Subcutaneous abdominal adipose tissue (tissue), 5 donors: ENCODE results near the gene GRB10.

Source experiments
- H3K27ac ChIP-seq: one replicate; pipeline ENCODE4 v1.7.0; 2013; ENCODE audit warnings: low read depth, mild to moderate bottlenecking, inconsistent platforms, low read length, moderate library complexity
- H3K27me3 ChIP-seq, 5 donors: one replicate each; pipeline ENCODE4 v1.7.0; 2013; ENCODE audit warnings: low read length in 5 of 5, inconsistent platforms in 1 of 5; ENCODE audit not compliant: control insufficient read depth in 5 of 5, insufficient read depth in 4 of 5
- H3K36me3 ChIP-seq, 5 donors: one replicate each; pipeline ENCODE4 v1.7.0; 2013; ENCODE audit warnings: low read length in 5 of 5; ENCODE audit not compliant: control insufficient read depth in 5 of 5, insufficient read depth in 5 of 5
- H3K4me1 ChIP-seq, 5 donors: one replicate each; pipeline ENCODE4 v1.7.0; 2013; ENCODE audit warnings: low read length in 5 of 5, mild to moderate bottlenecking in 3 of 5, moderate library complexity in 1 of 5; ENCODE audit not compliant: control insufficient read depth in 5 of 5, insufficient read depth in 5 of 5
- H3K4me3 ChIP-seq, 5 donors: one replicate each; pipeline ENCODE4 v1.7.0; 2013; ENCODE audit warnings: low read length in 5 of 5, low read depth in 1 of 5
- H3K9ac ChIP-seq, 5 donors: one replicate each; pipeline ENCODE4 v1.7.0; 2013; ENCODE audit warnings: low read length in 5 of 5, mild to moderate bottlenecking in 4 of 5, moderate library complexity in 3 of 5
- H3K9me3 ChIP-seq, 5 donors: one replicate each; pipeline ENCODE4 v1.7.0; 2013; ENCODE audit warnings: low read length in 5 of 5; ENCODE audit not compliant: control insufficient read depth in 5 of 5
- donor health status: healthy.
- donor health status: healthy.
- donor health status: healthy.
- donor health status: healthy.
- donor health status: healthy.

Gene GRB10

GRCh38 chr7:50718311-50718710 is 64.4 kb downstream of the GRB10 start:
- H3K36me3 ChIP-seq: no peaks in the 10 kb centered on the region
- H3K9ac ChIP-seq: no peak overlapping the region
- H3K27me3 ChIP-seq: no peaks in the 10 kb centered on the region
- H3K4me3 ChIP-seq: no peak overlapping the region
- H3K9me3 ChIP-seq: no peaks in the 10 kb centered on the region
- no peak overlapping the region for H3K27ac ChIP-seq
- peaks cover 0 to 26% (median 7%) of the 10 kb centered on the region in 5 donors for H3K4me1 ChIP-seq

GRCh38 chr7:50717181-50717580 is 65.5 kb downstream of the GRB10 start:
- Histone ChIP-seq H3K36me3 (no peaks in the 10 kb centered on the region), H3K9ac (no peak overlapping the region), H3K4me3 (no peak overlapping the region), H3K4me1 (peaks cover 2 to 29% (median 15%) of the 10 kb centered on the region in 5 donors), H3K27me3 (no peaks in the 10 kb centered on the region), H3K27ac (no peak overlapping the region), H3K9me3 (no peaks in the 10 kb centered on the region)

GRCh38 chr7:50714857-50715256 is 67.8 kb downstream of the GRB10 start:
- H3K4me3 ChIP-seq: no peak overlapping the region
- no peaks in the 10 kb centered on the region for H3K36me3 ChIP-seq
- no peaks in the 10 kb centered on the region for H3K27me3 ChIP-seq
- no peak overlapping the region for H3K27ac ChIP-seq
- H3K4me1 ChIP-seq: peaks cover 4 to 20% (median 16%) of the 10 kb centered on the region in 5 donors
- H3K9ac ChIP-seq: no peak overlapping the region
- no peaks in the 10 kb centered on the region for H3K9me3 ChIP-seq

DNA sequence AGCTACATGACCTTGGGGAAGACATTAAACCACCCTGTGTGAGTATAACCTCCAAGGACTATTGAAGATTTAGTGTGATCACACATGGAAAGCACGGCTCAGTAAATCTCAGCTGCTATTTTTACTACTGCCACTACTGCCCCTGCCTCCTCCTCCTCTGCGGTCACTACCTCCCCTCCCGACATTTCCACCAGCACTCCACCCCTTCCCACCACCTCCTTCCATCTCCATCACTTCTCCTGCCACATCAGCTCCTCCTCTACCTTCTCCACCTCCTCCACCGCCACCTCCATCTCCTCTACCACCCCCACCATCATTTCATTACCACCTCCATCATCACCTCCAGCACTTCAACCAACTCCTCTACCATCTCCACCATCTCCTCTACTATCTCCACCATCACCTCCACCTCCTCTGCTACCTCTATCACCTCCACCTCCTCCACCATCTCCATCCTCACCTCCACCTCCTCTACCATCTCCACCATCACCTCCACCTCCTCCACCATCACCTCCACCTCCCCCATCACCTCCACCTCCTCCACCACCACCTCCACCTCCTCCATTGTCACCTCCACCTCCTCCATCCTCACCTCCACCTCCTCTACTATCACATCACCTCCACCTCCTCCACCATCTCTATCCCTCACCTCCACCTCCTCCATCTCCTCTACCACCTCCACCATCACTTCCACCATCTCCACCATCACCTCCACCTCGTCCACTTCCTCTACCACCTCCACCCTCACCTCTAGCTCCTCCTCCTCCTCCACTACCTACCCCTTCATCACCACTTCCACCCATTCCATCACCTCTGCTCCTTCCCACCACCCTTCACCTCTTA is 69.4 kb downstream of the GRB10 start:
- no peak overlapping the region for H3K9ac ChIP-seq
- H3K9me3 ChIP-seq: no peaks in the 10 kb centered on the region
- H3K27me3 ChIP-seq: no peaks in the 10 kb centered on the region
- no peak overlapping the region for H3K27ac ChIP-seq
- no peaks in the 10 kb centered on the region for H3K36me3 ChIP-seq
- peaks cover 4 to 24% (median 13%) of the 10 kb centered on the region in 5 donors for H3K4me1 ChIP-seq
- no peak overlapping the region for H3K4me3 ChIP-seq

DNA sequence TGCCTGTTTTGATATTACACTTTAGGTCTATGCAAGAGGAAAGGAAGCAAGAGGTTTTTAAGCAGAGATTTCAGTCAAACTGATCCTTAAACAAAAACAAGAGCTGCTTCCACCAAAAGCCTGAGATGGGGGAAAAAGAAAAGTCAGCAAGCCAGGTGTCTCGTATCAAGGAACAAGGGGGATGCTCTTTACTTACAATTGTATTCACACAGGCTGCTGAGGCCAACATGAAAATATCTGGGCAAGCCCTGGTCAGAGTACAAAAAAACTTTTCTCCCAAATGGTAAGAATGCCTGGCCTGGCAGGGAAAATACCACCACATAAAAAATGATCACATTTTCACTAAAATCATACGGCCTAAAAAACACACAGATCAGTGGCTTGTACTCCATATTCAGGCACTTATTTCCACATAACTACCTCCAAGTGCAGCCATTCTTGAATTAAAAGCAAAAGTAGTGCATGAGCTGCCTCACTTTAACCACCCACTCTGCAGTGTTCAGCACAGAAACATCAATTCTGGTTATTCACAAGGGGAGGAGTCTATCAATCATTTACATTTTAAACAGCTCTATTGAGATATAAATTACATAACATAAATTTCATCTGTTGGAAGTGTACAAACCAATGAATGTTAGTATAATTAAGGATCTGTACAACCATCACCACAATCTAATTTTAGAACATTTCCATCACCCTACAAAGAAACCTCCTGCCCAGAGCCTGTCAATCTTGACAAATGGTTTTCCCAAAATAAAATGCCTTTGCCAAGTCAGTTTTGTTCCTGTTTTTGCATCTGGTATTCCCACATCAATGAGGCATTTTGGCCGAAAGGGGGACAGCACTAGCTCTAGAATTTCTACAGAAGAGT is 70.2 kb downstream of the GRB10 start:
- H3K36me3 ChIP-seq: no peaks in the 10 kb centered on the region
- no peaks in the 10 kb centered on the region for H3K27me3 ChIP-seq
- H3K27ac ChIP-seq: no peak overlapping the region
- H3K4me3 ChIP-seq: no peak overlapping the region
- H3K4me1 ChIP-seq: peaks cover 4 to 16% (median 10%) of the 10 kb centered on the region in 5 donors
- H3K9ac ChIP-seq: no peak overlapping the region
- H3K9me3 ChIP-seq: no peaks in the 10 kb centered on the region

DNA sequence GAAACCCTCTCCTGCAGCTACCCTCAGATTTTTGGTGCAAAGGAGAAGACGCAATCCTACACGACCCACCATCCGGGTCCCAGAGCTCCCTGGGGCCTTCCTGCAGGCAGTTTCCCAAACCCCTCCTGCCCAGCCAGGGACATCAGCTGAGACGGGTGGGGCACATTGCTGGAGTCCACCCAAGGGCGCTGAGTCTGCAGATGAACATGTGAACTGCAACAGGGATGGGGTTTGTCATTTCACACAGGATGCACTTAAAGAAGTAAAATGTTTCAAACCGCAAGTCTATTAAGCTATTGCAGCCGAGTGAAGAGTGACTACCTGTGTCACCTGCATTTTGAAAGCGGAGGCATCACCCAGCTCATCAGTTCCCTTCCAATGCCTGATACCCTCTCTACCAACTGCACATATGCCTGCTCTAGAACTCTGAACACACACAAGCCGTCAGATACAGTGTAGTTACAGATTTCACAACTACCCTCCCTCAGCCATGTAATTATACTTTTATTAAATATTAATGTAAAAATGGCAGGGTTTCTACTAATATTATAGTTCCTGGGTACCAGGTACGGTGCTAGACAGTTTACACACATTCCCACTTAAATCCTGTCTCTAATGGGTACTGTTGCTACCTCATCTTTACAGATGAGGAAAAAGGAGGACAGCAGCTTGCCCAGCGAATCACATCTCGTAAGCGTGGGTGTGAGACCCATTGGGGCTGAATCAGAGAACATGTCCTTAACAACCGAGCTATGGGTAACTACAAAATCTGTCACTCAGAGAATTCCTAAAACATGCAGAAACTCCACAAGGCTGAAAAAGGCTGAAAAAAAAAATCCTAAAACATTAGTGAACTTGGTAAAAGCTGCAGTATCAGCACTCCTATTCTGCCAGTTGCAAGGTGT is 71.2 kb downstream of the GRB10 start:
- Histone ChIP-seq H3K9me3 (no peaks in the 10 kb centered on the region), H3K4me3 (no peak overlapping the region), H3K27ac (no peak overlapping the region), H3K36me3 (no peaks in the 10 kb centered on the region), H3K27me3 (no peaks in the 10 kb centered on the region), H3K4me1 (peaks cover 4 to 25% (median 15%) of the 10 kb centered on the region in 5 donors), H3K9ac (no peak overlapping the region)

DNA sequence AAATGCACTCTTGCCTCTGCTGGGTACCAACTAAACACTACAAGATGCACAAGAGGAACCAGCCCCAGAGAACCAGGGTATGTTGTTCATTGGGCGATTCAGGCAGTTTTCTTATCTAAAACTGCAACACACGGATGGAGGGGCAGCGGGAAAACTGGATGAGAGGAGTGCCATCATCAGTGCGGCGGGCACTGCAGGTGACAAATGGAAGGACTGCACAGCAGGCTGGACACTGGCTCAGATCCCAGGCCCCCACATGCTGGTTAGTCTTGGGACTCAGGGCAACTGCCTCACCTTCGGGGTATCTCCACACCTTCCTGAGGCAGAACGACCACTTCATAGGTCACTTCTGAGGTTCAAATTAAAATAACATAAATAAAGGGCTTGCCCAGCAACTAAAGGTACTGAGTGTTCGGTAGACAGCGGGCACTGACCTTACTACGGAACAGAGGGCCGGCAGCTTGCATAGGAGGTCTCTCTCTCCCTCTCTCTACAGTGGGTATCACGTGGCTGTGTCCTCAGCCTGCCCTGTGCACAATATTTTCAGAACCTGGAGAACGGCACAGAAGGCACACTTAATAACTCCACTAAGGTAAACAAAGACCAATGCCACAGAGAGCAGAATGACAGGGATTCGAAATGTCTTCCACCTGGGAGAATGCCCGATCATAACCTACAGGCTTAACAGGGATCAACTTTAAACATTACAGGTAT is 72.1 kb downstream of the GRB10 start:
- Histone ChIP-seq H3K27ac (no peak overlapping the region), H3K4me3 (no peak overlapping the region), H3K27me3 (no peaks in the 10 kb centered on the region), H3K9ac (no peak overlapping the region), H3K36me3 (no peaks in the 10 kb centered on the region), H3K4me1 (peaks cover 4 to 32% (median 15%) of the 10 kb centered on the region in 5 donors), H3K9me3 (no peaks in the 10 kb centered on the region)

- no peaks in the 10 kb centered on the region for H3K36me3 ChIP-seq
- no peak overlapping the region for H3K4me3 ChIP-seq
- H3K9ac ChIP-seq: no peak overlapping the region
- no peaks in the 10 kb centered on the region for H3K27me3 ChIP-seq
- H3K9me3 ChIP-seq: no peaks in the 10 kb centered on the region
- no peak overlapping the region for H3K27ac ChIP-seq
- peaks cover 4 to 35% (median 15%) of the 10 kb centered on the region in 5 donors for H3K4me1 ChIP-seq
Measured at GRCh38 chr7:50709151-50709550, 73.5 kb downstream of the GRB10 start.
